Measurements from ENCODE around the gene MAPKAP1. TPM values are rescaled to one million over a fixed set of nuclear protein-coding genes. Genes with fewer than 3 reads are reported as not detected.
A peak's percentile ranks its signal among the peaks of the same experiment; 100 is the strongest.

The MAPKAP1 gene
- total RNA-seq, 1 donor from 2014 or later, result 127 TPM

DNA sequence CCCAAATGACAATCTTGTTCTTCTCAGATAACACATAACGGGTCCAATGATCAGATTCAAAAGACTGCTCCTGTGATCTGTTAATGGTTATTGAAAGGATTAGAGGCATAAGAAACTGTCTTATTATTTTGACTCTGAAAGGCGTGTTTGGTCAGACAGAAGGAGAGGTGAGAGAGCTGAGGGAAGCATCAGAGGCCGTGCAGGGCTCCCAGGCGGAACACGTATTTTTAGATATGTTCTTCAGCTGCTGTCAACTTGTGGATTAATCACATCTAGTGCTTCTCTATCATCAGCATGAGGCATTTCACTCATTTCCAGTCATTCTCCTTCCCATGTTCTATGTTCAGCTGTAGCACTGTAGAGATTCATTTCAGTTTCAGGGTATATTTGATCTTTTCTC, 199.8 kb downstream of the MAPKAP1 start:
- H3K27me3 ChIP-seq (ENCODE audit: low read depth), result no peaks in the 10 kb centered on the region
- DNase-seq, result no peak
- H3K9me3 ChIP-seq (replicated peaks), result no peaks in the 10 kb centered on the region
- peaks cover 60% of the 10 kb centered on the region for H3K4me1 ChIP-seq
- TF ChIP-seq, protein P1, sequence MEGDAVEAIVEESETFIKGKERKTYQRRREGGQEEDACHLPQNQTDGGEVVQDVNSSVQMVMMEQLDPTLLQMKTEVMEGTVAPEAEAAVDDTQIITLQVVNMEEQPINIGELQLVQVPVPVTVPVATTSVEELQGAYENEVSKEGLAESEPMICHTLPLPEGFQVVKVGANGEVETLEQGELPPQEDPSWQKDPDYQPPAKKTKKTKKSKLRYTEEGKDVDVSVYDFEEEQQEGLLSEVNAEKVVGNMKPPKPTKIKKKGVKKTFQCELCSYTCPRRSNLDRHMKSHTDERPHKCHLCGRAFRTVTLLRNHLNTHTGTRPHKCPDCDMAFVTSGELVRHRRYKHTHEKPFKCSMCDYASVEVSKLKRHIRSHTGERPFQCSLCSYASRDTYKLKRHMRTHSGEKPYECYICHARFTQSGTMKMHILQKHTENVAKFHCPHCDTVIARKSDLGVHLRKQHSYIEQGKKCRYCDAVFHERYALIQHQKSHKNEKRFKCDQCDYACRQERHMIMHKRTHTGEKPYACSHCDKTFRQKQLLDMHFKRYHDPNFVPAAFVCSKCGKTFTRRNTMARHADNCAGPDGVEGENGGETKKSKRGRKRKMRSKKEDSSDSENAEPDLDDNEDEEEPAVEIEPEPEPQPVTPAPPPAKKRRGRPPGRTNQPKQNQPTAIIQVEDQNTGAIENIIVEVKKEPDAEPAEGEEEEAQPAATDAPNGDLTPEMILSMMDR (IDR thresholded peaks at IDR 0.05; ENCODE audit: borderline replicate concordance), result no peak
- intact Hi-C loops (cut with micrococcal nuclease), result no loop called here
- H3K27ac ChIP-seq (replicated peaks), result peak overlapping the region; percentile 72
- no peak overlapping the region for H3K4me3 ChIP-seq
- no peaks in the 10 kb centered on the region for H3K36me3 ChIP-seq

DNA sequence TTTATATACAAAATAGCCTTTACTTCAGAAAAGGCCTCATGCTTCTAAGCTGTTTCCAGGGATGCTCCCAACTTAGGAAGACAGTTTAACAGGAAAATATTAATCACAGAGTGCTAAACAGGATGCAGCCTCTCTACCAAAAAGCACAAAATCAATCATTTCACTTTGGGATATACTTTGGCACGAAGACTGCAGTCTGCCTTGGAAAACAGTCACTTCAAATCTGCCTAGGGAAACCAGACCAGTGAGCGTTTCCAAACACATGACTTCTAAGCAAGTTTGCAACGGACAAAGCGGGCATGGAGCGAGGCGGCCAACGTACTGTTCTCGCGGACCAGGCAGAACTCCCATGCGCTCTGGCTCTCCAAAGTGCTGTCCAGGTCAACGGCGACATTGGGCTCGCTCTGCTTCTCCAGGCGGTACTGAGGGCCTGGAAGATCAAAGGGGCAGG, 201.0 kb downstream of the MAPKAP1 start:
- Histone ChIP-seq H3K4me3 (no peak overlapping the region), H3K36me3 (peaks cover 6% of the 10 kb centered on the region), H3K9me3 (replicated peaks) (peaks cover 5% of the 10 kb centered on the region), H3K27me3 (ENCODE audit: low read depth) (no peaks in the 10 kb centered on the region), H3K27ac (replicated peaks) (peak overlapping the region; percentile 72), H3K4me1 (peaks cover 48% of the 10 kb centered on the region)
- TF ChIP-seq, protein P1 (IDR thresholded peaks at IDR 0.05; ENCODE audit: borderline replicate concordance), result no peak
- intact Hi-C loops (cut with micrococcal nuclease), result no loop called here
- peak; percentile 35 for DNase-seq

DNA sequence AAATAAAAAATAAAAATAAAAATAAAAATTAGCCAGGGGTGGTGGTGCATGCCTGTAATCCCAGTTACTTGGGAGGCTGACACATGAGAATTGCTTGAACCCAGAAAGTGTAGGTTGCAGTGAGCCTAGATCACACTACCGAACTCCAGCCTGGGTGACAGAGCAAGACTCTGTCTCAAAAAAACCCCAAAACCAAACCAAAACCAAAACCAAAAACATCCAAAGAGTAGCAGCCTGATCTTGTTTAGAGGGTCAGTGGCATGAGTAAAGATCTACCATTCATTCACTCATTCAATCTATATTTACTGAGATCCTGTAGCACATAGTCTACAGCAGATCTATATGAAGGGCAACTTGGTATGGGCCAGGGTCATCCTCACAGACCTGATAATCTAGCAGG, 202.4 kb downstream of the MAPKAP1 start:
- no peak for DNase-seq
- Histone ChIP-seq H3K4me1 (peaks cover 37% of the 10 kb centered on the region), H3K9me3 (replicated peaks) (peaks cover 5% of the 10 kb centered on the region), H3K27ac (replicated peaks) (no peak overlapping the region), H3K4me3 (no peak overlapping the region), H3K36me3 (peaks cover 8% of the 10 kb centered on the region), H3K27me3 (ENCODE audit: low read depth) (no peaks in the 10 kb centered on the region)
- intact Hi-C loops (cut with micrococcal nuclease), result no loop called here
- TF ChIP-seq, protein P1 (IDR thresholded peaks at IDR 0.05; ENCODE audit: borderline replicate concordance), result no peak

DNA sequence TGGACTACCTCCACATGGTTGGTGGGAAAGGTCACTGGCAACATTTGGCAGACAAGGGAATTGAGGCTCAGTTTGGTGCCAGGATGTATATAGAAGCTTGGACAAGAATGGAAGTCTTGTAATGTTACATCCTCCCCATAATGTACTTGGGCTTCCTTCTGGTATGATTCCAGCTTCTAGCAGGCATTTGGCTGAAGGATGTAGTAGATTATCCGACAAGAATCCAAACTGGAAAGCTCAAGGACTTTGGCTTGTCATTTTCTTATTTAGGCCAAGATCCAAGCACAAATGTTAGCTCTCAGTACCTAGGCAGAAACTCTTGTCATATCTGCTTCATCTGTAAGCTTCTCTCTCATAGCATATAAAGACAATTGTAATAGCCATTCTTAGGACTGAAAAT, 209.1 kb downstream of the MAPKAP1 start:
- intact Hi-C loops (cut with micrococcal nuclease), result no loop called here
- TF ChIP-seq, protein P1 (IDR thresholded peaks at IDR 0.05; ENCODE audit: borderline replicate concordance), result no peak
- H3K27ac ChIP-seq (replicated peaks), result no peak overlapping the region

DNA sequence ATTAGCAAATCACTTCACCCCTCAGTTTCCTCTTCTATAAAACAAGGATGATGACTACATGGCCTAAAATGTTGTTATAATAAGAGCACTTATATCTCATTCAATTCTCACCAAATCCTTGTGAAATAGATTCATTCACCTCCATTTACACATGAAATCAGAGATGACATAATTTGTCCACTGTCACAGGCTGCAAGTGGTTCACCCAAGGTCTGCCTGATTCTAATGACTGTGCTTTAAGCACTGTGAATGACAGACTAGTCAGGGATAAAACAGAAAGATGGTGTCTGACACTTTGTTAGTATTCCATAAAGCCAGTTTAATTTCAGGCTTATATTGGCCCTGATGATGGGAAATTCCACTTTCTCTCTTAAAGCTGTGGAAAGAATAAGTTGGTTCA, 209.5 kb downstream of the MAPKAP1 start:
- Histone ChIP-seq H3K36me3 (peaks cover 8% of the 10 kb centered on the region), H3K4me3 (no peak overlapping the region), H3K4me1 (peaks cover 7% of the 10 kb centered on the region), H3K27ac (replicated peaks) (no peak overlapping the region), H3K9me3 (replicated peaks) (peaks cover 5% of the 10 kb centered on the region), H3K27me3 (ENCODE audit: low read depth) (no peaks in the 10 kb centered on the region)
- no peak for DNase-seq
- intact Hi-C loops (cut with micrococcal nuclease), result no loop called here
- TF ChIP-seq, protein P1 (IDR thresholded peaks at IDR 0.05; ENCODE audit: borderline replicate concordance), result no peak

More for the DNA sequence above, 209.1 kb downstream of the MAPKAP1 start:
- Histone ChIP-seq H3K4me1 (peaks cover 7% of the 10 kb centered on the region), H3K9me3 (replicated peaks) (peaks cover 5% of the 10 kb centered on the region), H3K36me3 (peaks cover 8% of the 10 kb centered on the region), H3K27me3 (ENCODE audit: low read depth) (no peaks in the 10 kb centered on the region), H3K4me3 (no peak overlapping the region)
- DNase-seq, result no peak

Measured in left ventricle myocardium inferior (tissue), 1 donor.